Colonic mucosa (tissue), 4 donors: Measurements from ENCODE around the gene OLFM2. TPM values are rescaled to one million over a fixed set of nuclear protein-coding genes. Genes with fewer than 3 reads are reported as not detected.

Source experiments
- DNase-seq: peaks from one replicate; pipeline ENCODE4 v3.0.0-alpha.2; 2020
- H3K27ac ChIP-seq: fragments of 200-600 bp; one replicate; pipeline ENCODE4 v1.8.0; 2021
- H3K27me3 ChIP-seq: fragments of 200-600 bp; one replicate; pipeline ENCODE4 v1.8.0; 2021
- H3K36me3 ChIP-seq: fragments of 200-600 bp; one replicate; pipeline ENCODE4 v1.8.0; 2021
- H3K4me1 ChIP-seq: fragments of 200-600 bp; one replicate; pipeline ENCODE4 v1.8.0; 2021; ENCODE audit warnings: mild to moderate bottlenecking
- H3K4me3 ChIP-seq: fragments of 200-600 bp; one replicate; pipeline ENCODE4 v1.8.0; 2021
- H3K9ac ChIP-seq, 2 donors: one replicate each; pipeline ENCODE4 v1.7.0; 2013; ENCODE audit warnings: control low read depth in 2 of 2, low read depth in 2 of 2, low read length in 2 of 2
- H3K9me3 ChIP-seq: fragments of 200-600 bp; one replicate; pipeline ENCODE4 v1.8.0; 2021
- CTCF ChIP-seq: fragments of 200-600 bp; IDR thresholded peaks from one replicate; pipeline ENCODE4 v1.8.0; 2022; ENCODE audit warnings: antibody characterized with exemption, mild to moderate bottlenecking
- intact Hi-C: fragments of 100-400 bp; cut with DNase I; formaldehyde crosslinking; loops from one replicate; pipeline ENCODE4 v1.14.1; 2022
- total RNA-seq, 2 donors: library from RNA; stranded (reverse); fragmentation: NEBNext Ultra II Directional in 1 of 2; extraction: Animal tissue kit (Norgen Biotek cat#: 25700) in 1 of 2; gene quantifications; one replicate each; pipeline ENCODE4 v1.2.1, GENCODE V29; 2021
- donor health status: healthy.
- donor health status: DM: no; HTN: no; CAD: no.
- donor health status: DM: no; HTN: no; CAD: no.

Gene OLFM2
- total RNA-seq, 2 donors from 2014 or later = 1.2 to 1.9 TPM

GRCh38 chr19:9901642-9902041 lies 34.7 kb downstream of the OLFM2 start:
- Histone ChIP-seq H3K27ac (no peak overlapping the region), H3K4me1 (no peaks in the 10 kb centered on the region), H3K9ac (no peak overlapping the region), H3K27me3 (no peaks in the 10 kb centered on the region), H3K9me3 (no peaks in the 10 kb centered on the region), H3K36me3 (no peaks in the 10 kb centered on the region), H3K4me3 (no peak overlapping the region)
- TF ChIP-seq CTCF = no peak
- DNase-seq = no peak
- intact Hi-C loops = no loop called here

- Histone ChIP-seq H3K27ac (no peak overlapping the region), H3K9me3 (no peaks in the 10 kb centered on the region), H3K27me3 (no peaks in the 10 kb centered on the region), H3K9ac (no peak overlapping the region), H3K4me1 (no peaks in the 10 kb centered on the region), H3K36me3 (no peaks in the 10 kb centered on the region), H3K4me3 (no peak overlapping the region)
- TF ChIP-seq CTCF = no peak
- intact Hi-C loops = no loop called here
- no peak for DNase-seq
Observed at GRCh38 chr19:9901020-9901419, 35.3 kb downstream of the OLFM2 start.

- DNase-seq = no peak
- Histone ChIP-seq H3K4me1 (no peaks in the 10 kb centered on the region), H3K27ac (no peak overlapping the region), H3K27me3 (no peaks in the 10 kb centered on the region), H3K9ac (no peak overlapping the region), H3K36me3 (no peaks in the 10 kb centered on the region), H3K9me3 (no peaks in the 10 kb centered on the region), H3K4me3 (no peak overlapping the region)
- TF ChIP-seq CTCF = no peak
- intact Hi-C loops = no loop called here
Observed at GRCh38 chr19:9891609-9892373, 44.5 kb downstream of the OLFM2 start.

GRCh38 chr19:9885077-9885552 lies 51.2 kb downstream of the OLFM2 start:
- TF ChIP-seq CTCF = no peak
- intact Hi-C loops = no loop called here
- DNase-seq = no peak

GRCh38 chr19:9883764-9884163 lies 52.6 kb downstream of the OLFM2 start:
- TF ChIP-seq CTCF = no peak

More at GRCh38 chr19:9885077-9885552, 51.2 kb downstream of the OLFM2 start:
- Histone ChIP-seq H3K4me1 (no peaks in the 10 kb centered on the region), H3K9ac (no peak overlapping the region), H3K36me3 (no peaks in the 10 kb centered on the region), H3K27me3 (no peaks in the 10 kb centered on the region), H3K9me3 (no peaks in the 10 kb centered on the region), H3K4me3 (no peak overlapping the region), H3K27ac (no peak overlapping the region)

More at GRCh38 chr19:9883764-9884163, 52.6 kb downstream of the OLFM2 start:
- no peak overlapping the region for H3K27ac ChIP-seq
- H3K4me3 ChIP-seq = no peak overlapping the region
- H3K27me3 ChIP-seq = no peaks in the 10 kb centered on the region
- intact Hi-C loops = no loop called here
- H3K9me3 ChIP-seq = no peaks in the 10 kb centered on the region
- no peaks in the 10 kb centered on the region for H3K36me3 ChIP-seq
- no peak for DNase-seq
- H3K9ac ChIP-seq = no peak overlapping the region
- H3K4me1 ChIP-seq = no peaks in the 10 kb centered on the region
